GM21528 (cell line): ENCODE measurements around the gene PHACTR1.
"Not testable (repeated sequence)": the region's sequence is repeated elsewhere in the genome, so short reads cannot be mapped to it uniquely, and the experiment has no call there.

Experiments
- ATAC-seq: cut with Tn5 transposase; IDR thresholded peaks from one replicate; pipeline ENCODE4 v1.9.1; 2021; ENCODE audit warnings: mild to moderate bottlenecking, moderate library complexity; ENCODE audit not compliant: unreplicated experiment, low FRiP score

Gene PHACTR1

GRCh38 chr6:13314806-13315205 is 598.2 kb downstream of the PHACTR1 start:
- no peak for ATAC-seq

DNA sequence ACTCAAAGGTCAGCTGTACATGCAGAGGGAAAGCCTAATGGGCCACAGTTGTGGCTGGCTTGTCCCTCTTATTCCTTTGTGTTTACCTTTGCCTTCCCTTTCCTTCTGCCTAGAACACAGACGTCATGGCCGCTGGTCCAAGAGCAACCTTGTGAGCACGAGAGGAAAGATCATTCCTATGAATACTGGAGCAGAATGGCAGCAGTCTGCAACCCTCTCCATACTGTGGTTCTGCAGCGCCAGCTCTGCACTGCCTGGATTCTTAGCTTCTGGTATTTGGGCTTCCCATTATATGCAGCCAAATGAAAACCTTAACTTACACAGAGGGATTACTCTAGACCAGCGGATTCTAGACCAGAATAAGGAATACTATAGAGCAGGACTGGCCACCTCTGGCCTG is 599.3 kb downstream of the PHACTR1 start:
- ATAC-seq = no peak

DNA sequence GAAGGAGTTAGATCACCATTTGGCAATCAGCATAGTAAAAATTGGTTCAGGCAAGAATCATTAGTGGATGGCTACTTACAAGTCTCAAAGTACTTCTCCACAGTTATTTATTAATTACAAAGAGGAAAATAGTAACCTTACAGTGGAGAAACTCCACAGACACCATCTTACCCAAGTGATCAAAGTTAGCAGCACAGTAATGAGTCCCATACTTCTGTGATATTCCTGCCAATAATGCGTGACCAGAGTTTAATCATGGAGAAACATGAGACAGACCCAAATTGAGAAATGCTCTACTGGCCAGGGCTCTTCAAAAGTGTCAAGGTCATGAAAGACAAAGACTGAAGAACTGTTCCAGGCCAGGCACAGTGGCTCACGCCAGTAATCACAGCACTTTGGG is 602.3 kb downstream of the PHACTR1 start:
- ATAC-seq = no peak

DNA sequence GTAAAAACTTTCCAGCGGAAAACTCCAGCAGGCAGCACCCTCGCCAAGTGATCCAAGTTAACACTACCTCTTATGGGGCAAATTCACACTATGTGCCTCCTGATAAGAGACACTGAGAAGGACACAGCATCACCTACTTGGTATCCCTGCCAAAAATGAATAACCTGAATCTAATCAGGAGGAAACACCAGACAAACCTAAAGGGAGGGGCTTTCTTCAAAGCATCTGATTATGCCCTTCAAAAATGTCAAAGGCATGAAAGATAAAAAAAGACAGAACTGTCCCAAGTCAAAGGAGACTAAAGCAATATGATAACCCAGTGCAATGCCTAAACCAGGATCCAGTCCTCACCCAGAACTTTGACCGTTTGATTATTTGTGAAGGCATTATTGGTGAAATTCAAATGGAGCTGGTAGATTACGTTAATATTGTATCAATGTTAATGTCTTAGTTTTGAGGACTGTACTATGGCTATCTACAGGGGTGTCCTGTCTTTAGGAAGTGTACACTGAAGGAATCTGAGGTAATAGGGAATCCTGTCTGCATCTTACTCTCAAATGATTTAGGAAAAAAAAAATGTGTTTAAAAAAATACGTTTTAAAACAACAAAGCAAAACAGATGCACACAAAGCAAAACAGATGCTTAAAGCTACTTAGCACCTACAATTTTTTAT is 603.5 kb downstream of the PHACTR1 start:
- ATAC-seq = no peak

DNA sequence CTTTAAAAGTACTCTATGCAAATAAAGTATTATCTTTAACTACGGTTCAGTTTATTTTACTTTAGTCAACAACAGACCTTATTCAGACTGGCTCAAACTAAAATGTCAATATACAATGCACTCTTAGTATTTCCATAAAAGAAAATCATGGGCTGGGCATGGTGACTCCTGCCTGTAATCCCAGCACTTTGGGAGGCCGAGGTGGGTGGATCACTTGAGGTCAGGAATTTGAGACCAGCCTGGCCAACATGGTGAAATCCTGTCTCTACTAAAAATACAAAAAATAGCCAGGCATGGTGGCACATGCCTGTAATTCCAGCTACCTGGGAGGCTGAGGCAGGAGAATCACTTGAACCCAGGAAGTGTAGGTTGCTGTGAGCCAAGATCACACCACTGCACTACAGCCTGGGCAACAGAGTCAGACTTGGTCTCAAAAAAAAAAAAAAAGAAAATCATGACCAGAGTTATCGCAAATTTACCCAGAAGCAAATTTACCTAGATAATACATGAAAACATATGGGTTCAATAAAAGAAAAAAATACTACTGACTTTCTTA is 609.5 kb downstream of the PHACTR1 start:
- ATAC-seq = not testable (repeated sequence)

- no peak for ATAC-seq
Observed at GRCh38 chr6:13327691-13328075, 611.1 kb downstream of the PHACTR1 start.

DNA sequence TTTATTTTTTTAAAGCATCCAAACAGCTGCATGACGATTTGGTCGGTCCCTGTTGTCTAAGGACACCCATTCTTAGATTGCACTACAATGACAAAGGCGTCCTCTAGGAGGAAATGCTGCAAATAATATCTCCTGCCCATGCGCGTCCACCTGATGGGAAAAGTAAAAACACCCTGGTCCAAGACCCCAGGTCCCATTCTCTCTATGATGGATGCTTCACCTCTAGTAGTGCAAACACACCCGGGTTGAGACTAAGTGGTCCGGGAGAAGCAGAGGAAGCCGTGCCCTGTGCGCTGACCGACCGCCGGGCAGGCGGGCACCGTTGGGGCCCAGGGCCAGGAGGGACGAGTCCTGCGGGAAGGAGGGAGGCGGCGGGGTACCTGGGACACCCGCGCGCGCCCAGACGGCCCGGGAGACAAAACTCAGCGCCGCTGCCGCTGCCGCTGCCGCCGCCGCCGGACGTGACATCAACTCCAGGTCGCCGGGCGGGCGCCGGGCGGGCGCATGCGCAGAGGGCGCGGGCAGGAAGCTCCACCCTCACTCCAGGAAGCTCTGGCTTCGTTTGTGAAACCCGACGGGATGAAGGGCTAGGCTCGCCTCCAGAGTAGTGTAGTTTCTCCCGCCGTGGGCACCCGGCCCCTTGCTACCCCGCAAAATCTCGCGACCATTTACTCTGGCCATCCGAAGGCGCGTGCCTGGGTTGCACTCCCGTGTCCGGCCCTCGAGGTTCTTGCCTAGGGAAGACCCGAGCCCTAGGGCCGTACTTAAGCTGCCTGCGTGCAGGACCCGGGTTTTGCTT is 611.7 kb downstream of the PHACTR1 start, which contains the start of gene TBC1D7:
TSS of gene TBC1D7 (minus strand) at position 462 of the 799 bp plus-strand sequence. CDS start 1,639 bp downstream, outside the sequence.
- peak; percentile 93 for ATAC-seq

DNA sequence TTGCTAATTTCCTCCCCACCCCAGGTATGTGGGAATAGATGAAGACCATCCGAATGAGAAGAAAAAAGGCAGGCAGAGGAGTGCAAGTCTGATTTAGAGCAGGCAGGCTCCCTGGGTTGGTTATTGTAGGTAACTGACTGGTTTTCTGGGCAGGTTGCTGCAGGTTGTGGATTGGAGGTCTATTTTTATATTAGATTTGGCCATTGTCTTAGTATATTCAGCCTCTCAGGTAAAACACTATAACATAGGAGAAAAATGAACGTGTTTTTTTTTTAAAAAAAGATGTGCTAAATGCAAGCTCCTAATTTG is 612.3 kb downstream of the PHACTR1 start:
- no peak for ATAC-seq

- ATAC-seq = no peak
Observed at GRCh38 chr6:13331516-13332348, 615.2 kb downstream of the PHACTR1 start.

DNA sequence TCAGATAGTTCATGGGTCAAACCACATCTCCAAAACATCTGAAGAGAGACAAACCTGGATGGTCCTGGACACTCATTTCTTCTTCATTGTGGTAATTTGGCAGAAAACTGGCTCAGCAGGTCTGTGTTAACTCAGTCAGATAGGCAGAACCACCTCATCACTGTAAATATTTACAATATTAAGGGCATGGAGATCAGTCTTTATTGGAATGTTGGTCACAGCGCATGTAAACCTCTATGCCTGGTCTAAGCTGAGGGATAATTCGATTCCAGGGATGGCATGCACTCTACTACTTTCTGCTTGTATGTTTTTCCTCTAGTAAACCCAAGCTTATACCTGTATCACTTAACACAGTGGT is 615.8 kb downstream of the PHACTR1 start:
- ATAC-seq = no peak

DNA sequence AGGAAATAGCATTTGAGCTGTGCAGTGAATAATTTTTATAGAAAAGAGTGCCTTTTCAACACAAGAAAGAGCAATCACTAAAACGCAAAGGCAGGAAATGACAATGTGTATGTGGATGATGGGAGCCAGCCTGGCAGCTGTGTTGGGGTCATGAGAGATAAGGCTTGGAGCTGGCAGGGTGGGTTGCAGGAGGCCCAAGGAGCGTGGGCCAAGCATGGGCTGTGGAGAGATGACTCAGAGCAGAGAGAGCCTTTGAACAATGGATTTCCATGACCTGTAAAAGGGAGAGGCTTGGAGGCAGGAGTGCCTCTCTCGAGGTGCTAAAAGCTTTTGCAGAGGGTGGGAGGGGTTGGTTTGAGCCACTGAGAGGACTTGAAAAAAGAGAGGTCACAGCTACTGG is 618.4 kb downstream of the PHACTR1 start:
- ATAC-seq = no peak

GRCh38 chr6:13336553-13336952 is 620.0 kb downstream of the PHACTR1 start:
- no peak for ATAC-seq

GRCh38 chr6:13338038-13338437 is 621.5 kb downstream of the PHACTR1 start:
- no peak for ATAC-seq
